ENCODE measurements around the gene RPS15. TPM values are rescaled to one million over a fixed set of nuclear protein-coding genes. Genes with fewer than 3 reads are reported as not detected.

Gene RPS15
- total and polyA plus RNA-seq, 4 experiments from 2014 or later = 1,715 to 2,757 (median 2,201) TPM

GRCh38 chr19:1399079-1399478, 39.1 kb upstream of the RPS15 start:
- intact Hi-C loops (cut with micrococcal nuclease) = no loop called here

GRCh38 chr19:1399745-1400144, 38.5 kb upstream of the RPS15 start:
- H3K27ac Mint-ChIP-seq = no peak overlapping the region
- no peak overlapping the region for H3K4me3 ChIP-seq (ENCODE audit: low read length in 2 of 2)
- H3K36me3 Mint-ChIP-seq = no peaks in the 10 kb centered on the region
- no peaks in the 10 kb centered on the region for H3K27me3 Mint-ChIP-seq
- no peaks in the 10 kb centered on the region for H3K9me3 Mint-ChIP-seq
- H3K27me3 ChIP-seq (ENCODE audit: insufficient read depth, low read length) = no peaks in the 10 kb centered on the region
- intact Hi-C loops (cut with micrococcal nuclease) = no loop called here
- H3K4me1 ChIP-seq (ENCODE audit: insufficient read depth, low read length) = peaks cover 24% of the 10 kb centered on the region
- ChIA-PET POLR2A (ENCODE audit: partially characterized antibody) (interaction anchor here (1.4 kb wide), 1 partner anchor 124 kb away, joined by 4 read pairs; the partner anchor contains the start of gene FAM174C), CTCF (ENCODE audit: partially characterized antibody) (no interaction called here)
- no peak overlapping the region for H3K27ac ChIP-seq (ENCODE audit: low read depth, low read length)
- H3K4me1 Mint-ChIP-seq = peaks cover 1 to 13% (median 4%) of the 10 kb centered on the region in 4 donors
- DNase-seq = no peak
- H3K36me3 ChIP-seq (ENCODE audit: insufficient read depth, low read length) = no peaks in the 10 kb centered on the region
- no peak overlapping the region for H3K4me3 Mint-ChIP-seq
- no peaks in the 10 kb centered on the region for H3K9me3 ChIP-seq (ENCODE audit: control insufficient read depth in 1 of 2, low read length in 2 of 2)

More at GRCh38 chr19:1399079-1399478, 39.1 kb upstream of the RPS15 start:
- Histone ChIP-seq H3K4me3 (ENCODE audit: low read length in 2 of 2) (no peak overlapping the region), H3K9me3 (ENCODE audit: control insufficient read depth in 1 of 2, low read length in 2 of 2) (no peaks in the 10 kb centered on the region), H3K4me1 (ENCODE audit: insufficient read depth, low read length) (peaks cover 24% of the 10 kb centered on the region), H3K36me3 (ENCODE audit: insufficient read depth, low read length) (no peaks in the 10 kb centered on the region), H3K27me3 (ENCODE audit: insufficient read depth, low read length) (no peaks in the 10 kb centered on the region), H3K27ac (ENCODE audit: low read depth, low read length) (no peak overlapping the region)
- H3K27me3 Mint-ChIP-seq = no peaks in the 10 kb centered on the region
- H3K36me3 Mint-ChIP-seq = no peaks in the 10 kb centered on the region
- peak overlapping the region in 1 of 7 donors; percentile 57 for H3K27ac Mint-ChIP-seq
- H3K4me1 Mint-ChIP-seq = peaks cover 1 to 13% (median 4%) of the 10 kb centered on the region in 4 donors
- ChIA-PET CTCF (ENCODE audit: partially characterized antibody) (no interaction called here), POLR2A (ENCODE audit: partially characterized antibody) (no interaction called here)
- DNase-seq = no peak
- H3K9me3 Mint-ChIP-seq = no peaks in the 10 kb centered on the region
- no peak overlapping the region for H3K4me3 Mint-ChIP-seq

GRCh38 chr19:1400281-1401137, 37.7 kb upstream of the RPS15 start:
- Mint-ChIP-seq H3K9me3 (no peaks in the 10 kb centered on the region), H3K27ac (peak overlapping the region in 2 of 7 donors; percentile 29 to 66), H3K36me3 (no peaks in the 10 kb centered on the region), H3K4me3 (peak overlapping the region; percentile 43 to 76 (median 66)), H3K27me3 (no peaks in the 10 kb centered on the region), H3K4me1 (peaks cover 1 to 13% (median 4%) of the 10 kb centered on the region in 4 donors)
- Histone ChIP-seq H3K4me3 (ENCODE audit: low read length in 2 of 2) (peak overlapping the region in 1 of 2 donors; percentile 52), H3K9me3 (ENCODE audit: control insufficient read depth in 1 of 2, low read length in 2 of 2) (no peaks in the 10 kb centered on the region), H3K36me3 (ENCODE audit: insufficient read depth, low read length) (no peaks in the 10 kb centered on the region), H3K27ac (ENCODE audit: low read depth, low read length) (no peak overlapping the region), H3K4me1 (ENCODE audit: insufficient read depth, low read length) (peaks cover 24% of the 10 kb centered on the region), H3K27me3 (ENCODE audit: insufficient read depth, low read length) (no peaks in the 10 kb centered on the region)
- intact Hi-C loops (cut with micrococcal nuclease) = no loop called here
- POLR2A ChIA-PET (ENCODE audit: partially characterized antibody) = interaction anchor here (1.4 kb wide), 1 partner anchor 125 kb away, joined by 4 read pairs; the partner anchor contains the start of gene FAM174C
- no peak for DNase-seq
- CTCF ChIA-PET (ENCODE audit: partially characterized antibody) = no interaction called here

GRCh38 chr19:1401138-1401888, 36.9 kb upstream of the RPS15 start, which contains the start of gene GAMT:
Gene GAMT (minus strand): TSS chr19:1401542. CDS start chr19:1401476, 66 bp downstream.
- CTCF ChIA-PET (ENCODE audit: partially characterized antibody) = no interaction called here
- Histone ChIP-seq H3K27ac (ENCODE audit: low read depth, low read length) (no peak within 1 kb of the TSS), H3K27me3 (ENCODE audit: insufficient read depth, low read length) (no peaks in the 10 kb centered on the region)

GRCh38 chr19:1401889-1402217, 36.3 kb upstream of the RPS15 start:
- Histone ChIP-seq H3K4me1 (ENCODE audit: insufficient read depth, low read length) (peaks cover 22% of the 10 kb centered on the region), H3K36me3 (ENCODE audit: insufficient read depth, low read length) (no peaks in the 10 kb centered on the region), H3K27ac (ENCODE audit: low read depth, low read length) (no peak overlapping the region), H3K27me3 (ENCODE audit: insufficient read depth, low read length) (no peaks in the 10 kb centered on the region), H3K9me3 (ENCODE audit: control insufficient read depth in 1 of 2, low read length in 2 of 2) (no peaks in the 10 kb centered on the region), H3K4me3 (ENCODE audit: low read length in 2 of 2) (peak overlapping the region in 1 of 2 donors; percentile 52)
- no peaks in the 10 kb centered on the region for H3K9me3 Mint-ChIP-seq
- no peak overlapping the region for H3K27ac Mint-ChIP-seq
- ChIA-PET CTCF (ENCODE audit: partially characterized antibody) (no interaction called here), POLR2A (ENCODE audit: partially characterized antibody) (no interaction called here)
- H3K4me3 Mint-ChIP-seq = peak overlapping the region; percentile 36 to 76 (median 64)
- DNase-seq = no peak
- no peaks in the 10 kb centered on the region for H3K36me3 Mint-ChIP-seq
- H3K4me1 Mint-ChIP-seq = peaks cover 4 to 12% (median 8%) of the 10 kb centered on the region in 4 donors
- intact Hi-C loops (cut with micrococcal nuclease) = no loop called here
- no peaks in the 10 kb centered on the region for H3K27me3 Mint-ChIP-seq

More at GRCh38 chr19:1401138-1401888, 36.9 kb upstream of the RPS15 start, which contains the start of gene GAMT:
- H3K4me3 Mint-ChIP-seq = peak within 1 kb of the TSS; percentile 61 to 76 (median 70)
- H3K9me3 ChIP-seq (ENCODE audit: control insufficient read depth in 1 of 2, low read length in 2 of 2) = no peaks in the 10 kb centered on the region
- H3K4me1 Mint-ChIP-seq = peaks cover 1 to 8% (median 4%) of the 10 kb centered on the region in 4 donors
- H3K27ac Mint-ChIP-seq = peak within 1 kb of the TSS in 1 of 7 donors; percentile 12
- H3K36me3 Mint-ChIP-seq = no peaks in the 10 kb centered on the region
- peaks cover 23% of the 10 kb centered on the region for H3K4me1 ChIP-seq (ENCODE audit: insufficient read depth, low read length)
- H3K4me3 ChIP-seq (ENCODE audit: low read length in 2 of 2) = peak within 1 kb of the TSS in 1 of 2 donors; percentile 52
- no peaks in the 10 kb centered on the region for H3K27me3 Mint-ChIP-seq
- no peaks in the 10 kb centered on the region for H3K36me3 ChIP-seq (ENCODE audit: insufficient read depth, low read length)
- peak in 4 of 5 donors; percentile 47 to 60 (median 54) for DNase-seq
- POLR2A ChIA-PET (ENCODE audit: partially characterized antibody) = interaction anchor here (1.4 kb wide), 1 partner anchor 126 kb away, joined by 4 read pairs; the partner anchor contains the start of gene FAM174C
- H3K9me3 Mint-ChIP-seq = no peaks in the 10 kb centered on the region
- intact Hi-C loops (cut with micrococcal nuclease) = no loop called here

GRCh38 chr19:1402411-1403070, 35.7 kb upstream of the RPS15 start:
- H3K27ac ChIP-seq (ENCODE audit: low read depth, low read length) = no peak overlapping the region
- no peaks in the 10 kb centered on the region for H3K36me3 ChIP-seq (ENCODE audit: insufficient read depth, low read length)
- peaks cover 22% of the 10 kb centered on the region for H3K4me1 ChIP-seq (ENCODE audit: insufficient read depth, low read length)
- H3K27me3 ChIP-seq (ENCODE audit: insufficient read depth, low read length) = no peaks in the 10 kb centered on the region
- CTCF ChIA-PET (ENCODE audit: partially characterized antibody) = no interaction called here
- Mint-ChIP-seq H3K4me3 (peak overlapping the region; percentile 13 to 76 (median 42)), H3K27ac (peak overlapping the region in 1 of 7 donors; percentile 12), H3K27me3 (no peaks in the 10 kb centered on the region), H3K36me3 (peaks cover 0 to 1% of the 10 kb centered on the region in 2 donors), H3K9me3 (no peaks in the 10 kb centered on the region), H3K4me1 (peaks cover 4 to 13% (median 8%) of the 10 kb centered on the region in 4 donors)
- intact Hi-C loops (cut with micrococcal nuclease) = no loop called here
- no peak for DNase-seq
- H3K9me3 ChIP-seq (ENCODE audit: control insufficient read depth in 1 of 2, low read length in 2 of 2) = no peaks in the 10 kb centered on the region
- POLR2A ChIA-PET (ENCODE audit: partially characterized antibody) = interaction anchor here (1.4 kb wide), 1 partner anchor 19 kb away, joined by 5 read pairs; the partner anchor contains the start of gene NDUFS7
- no peak overlapping the region for H3K4me3 ChIP-seq (ENCODE audit: low read length in 2 of 2)
